ENCODE measurements around the gene CCDC91. TPM values are rescaled to one million over a fixed set of nuclear protein-coding genes. Genes with fewer than 3 reads are reported as not detected.
A peak's percentile ranks its signal among the peaks of the same experiment; 100 is the strongest.
"Not testable (repeated sequence)": the region's sequence is repeated elsewhere in the genome, so short reads cannot be mapped to it uniquely, and the experiment has no call there.

The CCDC91 gene
- total RNA-seq, 1 donor from 2014 or later: 12.0 TPM

GRCh38 chr12:28194621-28195020 is 4.4 kb downstream of the CCDC91 start:
- intact Hi-C loops (cut with micrococcal nuclease): loop anchor here (10.0 kb wide), 2 partner anchors 220 to 300 kb away; partner anchors contain the start of gene PTHLH
- Mint-ChIP-seq H3K36me3 (ENCODE audit: low read depth) (peaks cover 21% of the 10 kb centered on the region), H3K4me1 (peaks cover 16% of the 10 kb centered on the region)
- not testable (repeated sequence) for DNase-seq, H3K27ac Mint-ChIP-seq, H3K27me3 Mint-ChIP-seq, H3K4me3 Mint-ChIP-seq, H3K9me3 Mint-ChIP-seq

- not testable (repeated sequence) for H3K4me3 Mint-ChIP-seq, H3K27me3 Mint-ChIP-seq
Observed at GRCh38 chr12:28201136-28201535, 10.9 kb downstream of the CCDC91 start.

GRCh38 chr12:28202374-28203130 is 12.3 kb downstream of the CCDC91 start:
- Mint-ChIP-seq H3K4me1 (no peaks in the 10 kb centered on the region), H3K27ac (no peak overlapping the region), H3K4me3 (no peak overlapping the region), H3K27me3 (no peaks in the 10 kb centered on the region), H3K9me3 (peaks cover 8% of the 10 kb centered on the region), H3K36me3 (ENCODE audit: low read depth) (peaks cover 10% of the 10 kb centered on the region)
- no peak for DNase-seq
- intact Hi-C loops (cut with micrococcal nuclease): no loop called here

More at GRCh38 chr12:28201136-28201535, 10.9 kb downstream of the CCDC91 start:
- DNase-seq; H3K9me3 Mint-ChIP-seq; H3K36me3 Mint-ChIP-seq (ENCODE audit: low read depth); intact Hi-C loops (cut with micrococcal nuclease); H3K27ac Mint-ChIP-seq; H3K4me1 Mint-ChIP-seq: not testable (repeated sequence)

DNA sequence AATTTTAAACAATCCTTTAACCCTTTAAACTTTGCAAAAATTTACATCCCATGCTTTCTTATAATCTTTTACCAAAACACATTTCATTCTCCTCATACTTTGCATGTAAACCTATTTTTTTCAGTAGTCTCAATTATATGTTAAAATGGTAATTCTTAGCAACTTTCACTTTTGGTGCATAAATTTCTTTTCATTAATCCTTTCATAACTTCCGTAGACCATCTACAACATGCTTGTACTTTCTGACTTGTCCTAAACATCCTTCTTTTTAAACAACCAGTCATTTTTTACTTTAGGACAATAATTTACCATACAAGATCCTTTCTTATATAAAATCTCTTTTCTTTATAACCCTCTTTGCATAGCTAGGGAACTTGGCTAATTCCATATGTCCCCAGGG is 19.5 kb downstream of the CCDC91 start:
- no peaks in the 10 kb centered on the region for H3K4me1 Mint-ChIP-seq
- intact Hi-C loops (cut with micrococcal nuclease): no loop called here
- H3K36me3 Mint-ChIP-seq (ENCODE audit: low read depth): peaks cover 26% of the 10 kb centered on the region
- no peak for DNase-seq
- H3K27me3 Mint-ChIP-seq: no peaks in the 10 kb centered on the region
- no peak overlapping the region for H3K27ac Mint-ChIP-seq
- H3K4me3 Mint-ChIP-seq: no peak overlapping the region
- peaks cover 17% of the 10 kb centered on the region for H3K9me3 Mint-ChIP-seq

DNA sequence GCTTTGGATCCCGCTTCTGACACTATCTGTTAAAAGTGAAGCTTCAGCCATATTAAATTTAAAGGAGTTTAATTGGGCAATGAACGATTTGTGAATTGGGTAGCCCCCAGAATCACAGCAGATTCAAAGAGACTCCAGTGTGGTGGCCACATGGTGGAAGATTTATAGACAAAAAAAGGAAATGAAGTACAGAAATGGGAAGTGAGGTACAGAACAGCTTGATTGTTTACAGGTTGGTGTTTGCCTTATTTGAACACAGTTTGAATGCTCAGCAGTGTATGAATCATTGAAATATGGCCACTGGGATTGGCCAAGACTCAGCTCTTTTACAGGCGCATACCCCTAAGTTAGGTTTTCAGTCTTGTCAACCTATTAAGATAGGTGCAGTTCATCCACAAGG is 21.9 kb downstream of the CCDC91 start:
- Mint-ChIP-seq H3K4me1 (peaks cover under 1% of the 10 kb centered on the region), H3K27me3 (no peaks in the 10 kb centered on the region), H3K27ac (no peak overlapping the region), H3K36me3 (ENCODE audit: low read depth) (peaks cover 25% of the 10 kb centered on the region), H3K9me3 (peaks cover 14% of the 10 kb centered on the region), H3K4me3 (no peak overlapping the region)
- intact Hi-C loops (cut with micrococcal nuclease): no loop called here
- DNase-seq: no peak

GRCh38 chr12:28215021-28215420 is 24.8 kb downstream of the CCDC91 start:
- no peak overlapping the region for H3K4me3 Mint-ChIP-seq

GRCh38 chr12:28216016-28216415 is 25.8 kb downstream of the CCDC91 start:
- intact Hi-C loops (cut with micrococcal nuclease): no loop called here
- Mint-ChIP-seq H3K27me3 (peaks cover 3% of the 10 kb centered on the region), H3K4me1 (peaks cover 8% of the 10 kb centered on the region), H3K27ac (no peak overlapping the region), H3K4me3 (no peak overlapping the region), H3K9me3 (peaks cover 8% of the 10 kb centered on the region), H3K36me3 (ENCODE audit: low read depth) (peaks cover 22% of the 10 kb centered on the region)
- no peak for DNase-seq

More at GRCh38 chr12:28215021-28215420, 24.8 kb downstream of the CCDC91 start:
- Mint-ChIP-seq H3K27me3 (no peaks in the 10 kb centered on the region), H3K27ac (no peak overlapping the region), H3K4me1 (peaks cover 8% of the 10 kb centered on the region), H3K9me3 (peaks cover 11% of the 10 kb centered on the region), H3K36me3 (ENCODE audit: low read depth) (peaks cover 26% of the 10 kb centered on the region)
- intact Hi-C loops (cut with micrococcal nuclease): no loop called here
- no peak for DNase-seq

DNA sequence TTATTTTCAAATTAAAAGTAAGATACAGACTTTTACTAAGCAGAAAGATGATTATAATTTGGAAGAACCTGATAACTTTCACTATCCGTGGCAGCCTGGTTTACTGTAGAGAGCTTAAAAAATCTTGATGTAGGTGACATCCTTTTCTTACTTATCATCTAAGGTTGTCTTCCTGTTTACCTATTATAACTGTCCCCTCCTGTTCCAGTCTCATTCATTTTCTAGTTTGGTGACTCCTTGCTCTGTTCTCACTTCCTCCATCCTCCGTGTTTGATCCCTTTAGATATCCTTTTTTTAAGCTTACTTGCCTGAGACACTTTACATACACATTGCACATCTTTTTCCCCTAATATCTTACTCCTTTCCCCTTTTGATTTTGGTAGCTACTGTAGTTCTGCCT is 27.5 kb downstream of the CCDC91 start:
- intact Hi-C loops (cut with micrococcal nuclease): no loop called here
- Mint-ChIP-seq H3K9me3 (peaks cover 4% of the 10 kb centered on the region), H3K27me3 (peaks cover 6% of the 10 kb centered on the region), H3K27ac (peak overlapping the region; percentile 2), H3K4me1 (peaks cover 25% of the 10 kb centered on the region), H3K4me3 (no peak overlapping the region), H3K36me3 (ENCODE audit: low read depth) (peaks cover 14% of the 10 kb centered on the region)
- no peak for DNase-seq

GRCh38 chr12:28218875-28219274 is 28.6 kb downstream of the CCDC91 start:
- Mint-ChIP-seq H3K9me3 (peaks cover 4% of the 10 kb centered on the region), H3K4me1 (peaks cover 32% of the 10 kb centered on the region), H3K27ac (no peak overlapping the region), H3K36me3 (ENCODE audit: low read depth) (peaks cover 12% of the 10 kb centered on the region), H3K27me3 (peaks cover 6% of the 10 kb centered on the region), H3K4me3 (no peak overlapping the region)
- intact Hi-C loops (cut with micrococcal nuclease): no loop called here
- DNase-seq: no peak

- Mint-ChIP-seq H3K36me3 (ENCODE audit: low read depth) (peaks cover 9% of the 10 kb centered on the region), H3K9me3 (peaks cover 4% of the 10 kb centered on the region), H3K27me3 (peaks cover 6% of the 10 kb centered on the region), H3K4me3 (no peak overlapping the region), H3K4me1 (peaks cover 37% of the 10 kb centered on the region), H3K27ac (no peak overlapping the region)
- DNase-seq: no peak
- intact Hi-C loops (cut with micrococcal nuclease): no loop called here
Observed at GRCh38 chr12:28219827-28220226, 29.6 kb downstream of the CCDC91 start.

GRCh38 chr12:28222081-28222700 is 31.9 kb downstream of the CCDC91 start:
- Mint-ChIP-seq H3K36me3 (ENCODE audit: low read depth) (peaks cover 14% of the 10 kb centered on the region), H3K4me1 (peaks cover 37% of the 10 kb centered on the region), H3K27ac (peak overlapping the region; percentile 57), H3K4me3 (peak overlapping the region; percentile 14), H3K27me3 (peaks cover 6% of the 10 kb centered on the region), H3K9me3 (peaks cover 9% of the 10 kb centered on the region)
- intact Hi-C loops (cut with micrococcal nuclease): loop anchor here (1.0 kb wide), 1 partner anchor 32 kb away; the partner anchor contains the start of gene CCDC91
- peak; percentile 79 for DNase-seq

- intact Hi-C loops (cut with micrococcal nuclease): loop anchor here (1.0 kb wide), 1 partner anchor 30 kb away; no protein-coding TSS in a partner anchor
- peaks cover 8% of the 10 kb centered on the region for H3K9me3 Mint-ChIP-seq
- peaks cover 16% of the 10 kb centered on the region for H3K36me3 Mint-ChIP-seq (ENCODE audit: low read depth)
- peaks cover 9% of the 10 kb centered on the region for H3K27me3 Mint-ChIP-seq
- H3K4me1 Mint-ChIP-seq: peaks cover 29% of the 10 kb centered on the region
- H3K4me3 Mint-ChIP-seq: peak overlapping the region; percentile 44
- DNase-seq: peak; percentile 60
- H3K27ac Mint-ChIP-seq: peak overlapping the region; percentile 31
Observed at GRCh38 chr12:28223025-28223554, 32.8 kb downstream of the CCDC91 start.

- Mint-ChIP-seq H3K27ac (no peak overlapping the region), H3K4me1 (peaks cover 29% of the 10 kb centered on the region), H3K4me3 (no peak overlapping the region), H3K36me3 (ENCODE audit: low read depth) (peaks cover 13% of the 10 kb centered on the region), H3K9me3 (peaks cover 8% of the 10 kb centered on the region), H3K27me3 (peaks cover 9% of the 10 kb centered on the region)
- intact Hi-C loops (cut with micrococcal nuclease): loop anchor here (1.0 kb wide), 1 partner anchor 29 kb away; no protein-coding TSS in a partner anchor
- no peak for DNase-seq
Observed at GRCh38 chr12:28223858-28224257, 33.6 kb downstream of the CCDC91 start.

DNA sequence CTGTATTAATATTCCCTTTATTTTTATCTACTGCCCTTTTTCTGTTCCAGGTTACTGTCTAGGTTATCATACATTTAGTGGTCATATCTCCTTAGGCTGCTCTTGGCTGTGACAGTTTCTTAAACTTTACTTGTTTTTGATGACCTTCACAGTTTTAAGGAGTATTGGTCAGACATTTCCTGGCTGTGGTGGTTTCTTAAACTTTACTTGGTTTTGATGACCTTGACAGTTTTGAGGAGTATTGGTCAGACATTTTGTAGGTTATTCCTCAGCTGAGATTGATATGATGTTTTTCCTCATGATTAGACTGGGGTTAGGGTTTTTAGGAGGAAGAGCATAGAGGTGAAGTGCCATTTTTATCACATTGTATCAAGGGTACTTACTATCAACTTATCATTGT is 36.4 kb downstream of the CCDC91 start:
- intact Hi-C loops (cut with micrococcal nuclease): no loop called here
- DNase-seq: no peak
- peaks cover 11% of the 10 kb centered on the region for H3K36me3 Mint-ChIP-seq (ENCODE audit: low read depth)
- no peak overlapping the region for H3K4me3 Mint-ChIP-seq
- no peak overlapping the region for H3K27ac Mint-ChIP-seq
- peaks cover 3% of the 10 kb centered on the region for H3K27me3 Mint-ChIP-seq
- peaks cover 26% of the 10 kb centered on the region for H3K4me1 Mint-ChIP-seq
- peaks cover 8% of the 10 kb centered on the region for H3K9me3 Mint-ChIP-seq

Measured in activated CD4-positive, alpha-beta T cell treated with anti-CD3 and anti-CD28 coated beads, Interleukin-2, amount 10 ng/mL, durations not matched to agents 24 days and 14 days (primary cell).